Activated T-cell treated with anti-CD3 and anti-CD28 coated beads for 4 hours (primary cell): ENCODE results near the gene MPV17L2.
A peak's percentile ranks its signal among the peaks of the same experiment; 100 is the strongest.
"Not testable (repeated sequence)": the region's sequence is repeated elsewhere in the genome, so short reads cannot be mapped to it uniquely, and the experiment has no call there.

Experiments
- DNase-seq: peaks from one replicate; pipeline ENCODE4 v3.0.0-alpha.2; 2020

Gene MPV17L2

DNA sequence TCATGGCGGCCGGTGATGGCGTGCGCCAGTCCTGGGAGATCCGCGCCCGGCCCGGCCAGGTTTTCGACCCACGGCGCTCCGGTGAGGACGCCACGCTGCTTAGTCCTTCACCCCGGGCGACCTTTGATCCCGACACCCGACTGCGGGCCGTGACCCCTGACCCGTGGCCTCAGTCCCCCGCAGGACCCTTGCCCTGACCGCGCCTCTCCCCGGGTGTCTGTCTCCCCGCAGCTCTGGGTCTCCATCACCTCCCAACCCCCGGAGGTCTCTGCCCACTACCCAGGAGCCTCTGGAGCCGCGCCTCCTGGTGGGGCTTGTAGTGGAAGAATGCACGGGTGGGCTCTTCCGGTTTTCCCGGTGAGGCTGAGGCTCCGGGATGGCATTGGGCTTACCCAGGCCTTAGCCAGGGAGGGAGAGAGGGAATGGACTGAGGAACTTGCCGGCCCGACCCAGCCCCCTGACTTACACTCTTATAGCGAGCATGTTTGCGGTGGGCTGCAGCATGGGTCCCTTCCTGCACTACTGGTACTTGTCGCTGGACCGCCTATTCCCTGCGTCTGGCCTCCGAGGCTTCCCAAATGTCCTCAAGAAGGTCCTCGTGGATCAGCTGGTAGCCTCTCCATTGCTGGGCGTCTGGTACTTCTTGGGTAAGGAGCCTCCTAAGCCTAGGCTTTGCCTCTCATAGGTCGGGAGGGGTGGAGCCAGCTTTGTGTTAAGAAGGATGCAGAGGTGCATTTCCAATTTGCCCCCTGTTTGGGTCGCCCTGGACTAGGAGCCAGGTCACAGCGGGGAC, 566 bp downstream of the MPV17L2 start:
- DNase-seq: no peak

DNA sequence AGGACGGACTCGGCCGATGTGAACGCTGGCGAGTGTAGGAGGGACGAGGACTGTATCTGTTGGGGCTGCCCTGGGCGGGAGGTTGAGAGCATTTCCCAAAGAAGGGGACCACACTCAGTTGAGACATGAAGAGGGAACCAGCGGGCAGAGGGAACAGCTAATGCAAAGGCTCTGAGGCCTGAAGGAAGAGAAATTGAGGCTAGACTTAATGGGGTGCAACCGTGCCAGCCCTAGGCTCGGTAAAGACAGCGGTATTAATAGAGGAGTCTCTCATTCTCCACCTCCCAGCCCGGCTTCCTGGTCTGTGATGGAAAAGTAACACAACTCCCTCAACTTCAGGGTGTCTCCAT, 1.1 kb downstream of the MPV17L2 start:
- no peak for DNase-seq

DNA sequence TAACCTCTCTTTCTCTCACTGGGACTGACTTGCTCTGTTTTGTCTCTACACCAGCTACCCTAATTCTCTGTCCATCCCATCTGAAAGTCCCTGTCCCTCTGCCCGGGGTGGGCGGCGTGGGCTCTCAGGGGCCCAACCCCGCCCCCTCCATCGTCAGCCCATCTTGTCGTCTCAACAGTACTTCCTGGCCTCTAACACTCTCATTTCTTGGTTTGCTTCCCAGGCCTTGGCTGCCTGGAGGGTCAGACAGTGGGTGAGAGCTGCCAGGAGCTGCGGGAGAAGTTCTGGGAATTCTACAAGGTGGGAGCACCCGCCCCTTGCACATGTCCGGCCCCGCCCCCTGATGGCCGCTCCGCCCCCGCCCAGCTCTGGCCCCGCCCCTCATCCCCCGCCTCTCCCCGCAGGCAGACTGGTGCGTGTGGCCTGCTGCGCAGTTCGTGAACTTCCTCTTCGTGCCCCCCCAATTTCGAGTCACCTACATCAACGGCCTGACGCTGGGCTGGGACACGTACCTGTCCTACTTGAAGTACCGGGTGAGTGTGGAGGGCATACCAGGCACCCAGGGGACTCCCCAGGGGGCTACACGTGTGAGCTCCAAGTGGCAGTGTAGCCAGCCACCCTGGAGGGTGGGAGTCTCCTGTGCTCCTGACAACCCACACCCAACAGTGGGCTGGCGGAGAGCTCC, 1.7 kb downstream of the MPV17L2 start:
- no peak for DNase-seq

DNA sequence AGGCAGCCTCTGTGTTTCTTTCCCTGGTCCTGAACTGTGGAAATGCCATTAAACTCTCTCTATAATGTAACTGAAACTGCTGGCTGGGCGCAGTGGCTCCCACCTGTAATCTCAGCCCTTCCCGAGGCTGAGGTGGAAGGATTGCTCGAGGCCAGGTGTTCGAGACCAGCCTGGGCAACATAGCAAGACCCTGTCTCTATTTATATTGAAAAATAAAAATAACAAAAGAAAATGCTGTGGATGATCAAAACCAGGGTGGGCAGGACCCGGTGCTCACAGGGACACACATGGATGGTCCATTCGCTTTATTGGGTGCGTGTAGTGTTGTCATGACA, 3.5 kb downstream of the MPV17L2 start:
- no peak for DNase-seq

DNA sequence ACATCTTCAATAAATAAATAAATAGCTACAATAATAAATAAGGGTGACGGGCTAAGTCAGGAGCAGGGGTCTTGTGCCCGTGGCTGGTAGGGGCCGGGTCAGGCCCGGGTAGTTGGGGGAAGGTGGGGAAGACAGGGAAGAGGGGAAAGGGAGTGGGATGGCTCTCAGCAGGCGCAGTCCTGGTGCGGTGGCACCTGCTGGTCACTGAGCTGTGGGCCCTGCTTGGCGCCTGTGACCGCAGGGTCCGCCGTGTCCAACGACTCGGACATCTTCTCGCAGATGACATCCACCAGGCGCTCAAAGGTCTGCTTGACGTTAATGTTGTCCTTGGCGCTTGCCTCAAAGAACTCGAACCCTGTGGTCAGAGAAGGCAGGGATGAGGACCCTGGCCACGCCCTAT, 4.3 kb downstream of the MPV17L2 start:
- no peak for DNase-seq

DNA sequence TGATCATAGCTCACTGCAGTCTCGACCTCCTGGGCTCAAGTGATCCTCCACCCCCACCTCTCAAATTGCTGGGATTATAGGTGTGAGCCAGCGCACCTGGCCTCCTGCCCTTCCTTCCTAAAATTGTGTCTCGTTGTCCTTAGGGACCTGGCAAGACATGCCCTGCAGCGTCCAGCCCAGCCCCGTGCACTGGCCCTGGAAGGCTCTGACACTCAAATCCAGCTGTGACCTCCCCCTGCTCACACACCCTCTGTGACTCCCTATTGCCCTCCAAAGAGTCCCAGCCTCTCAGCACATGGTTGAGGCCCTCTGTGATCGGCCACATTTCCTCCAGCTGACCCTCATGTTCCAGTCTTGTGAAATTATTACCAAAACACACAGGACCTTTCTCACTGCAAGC, 4.9 kb downstream of the MPV17L2 start:
- DNase-seq: no peak

DNA sequence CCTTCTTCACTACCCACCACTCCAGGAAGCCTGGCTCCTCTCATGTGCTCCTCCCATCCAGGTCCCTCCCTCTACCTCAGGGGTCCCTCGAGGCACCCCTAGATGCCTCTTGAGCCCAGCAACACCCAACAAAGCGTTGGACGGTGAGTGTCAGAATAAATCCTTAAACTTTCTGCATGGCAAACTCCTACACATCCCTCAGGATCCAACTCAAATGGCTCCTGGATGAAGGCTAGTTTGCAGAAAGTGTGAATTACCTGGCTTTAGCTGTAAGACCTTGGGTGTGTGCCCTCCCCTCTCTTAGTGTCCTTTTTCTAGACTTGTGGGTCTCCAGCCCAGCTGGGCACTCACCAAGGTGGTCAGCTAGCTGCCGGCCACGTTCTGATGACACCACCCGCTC, 5.4 kb downstream of the MPV17L2 start:
- DNase-seq: no peak

DNA sequence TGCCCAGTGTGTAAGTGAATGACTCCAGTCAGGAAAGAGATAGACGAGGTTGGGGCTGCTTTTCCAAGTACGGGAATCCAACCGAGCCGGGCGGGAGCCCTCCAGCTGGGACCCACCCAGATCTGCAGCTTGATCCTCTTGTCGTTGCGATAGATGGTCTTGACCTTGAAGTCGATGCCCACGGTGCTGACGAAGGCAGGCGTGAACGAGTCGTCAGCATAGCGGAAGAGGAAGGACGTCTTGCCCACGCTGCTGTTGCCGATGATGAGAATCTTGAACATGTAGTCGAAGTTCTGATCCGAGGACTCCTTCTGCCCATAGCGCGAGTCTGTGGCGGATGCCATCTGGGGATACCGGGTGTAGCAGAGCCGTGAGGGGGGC, 9.4 kb downstream of the MPV17L2 start:
- DNase-seq: no peak

DNA sequence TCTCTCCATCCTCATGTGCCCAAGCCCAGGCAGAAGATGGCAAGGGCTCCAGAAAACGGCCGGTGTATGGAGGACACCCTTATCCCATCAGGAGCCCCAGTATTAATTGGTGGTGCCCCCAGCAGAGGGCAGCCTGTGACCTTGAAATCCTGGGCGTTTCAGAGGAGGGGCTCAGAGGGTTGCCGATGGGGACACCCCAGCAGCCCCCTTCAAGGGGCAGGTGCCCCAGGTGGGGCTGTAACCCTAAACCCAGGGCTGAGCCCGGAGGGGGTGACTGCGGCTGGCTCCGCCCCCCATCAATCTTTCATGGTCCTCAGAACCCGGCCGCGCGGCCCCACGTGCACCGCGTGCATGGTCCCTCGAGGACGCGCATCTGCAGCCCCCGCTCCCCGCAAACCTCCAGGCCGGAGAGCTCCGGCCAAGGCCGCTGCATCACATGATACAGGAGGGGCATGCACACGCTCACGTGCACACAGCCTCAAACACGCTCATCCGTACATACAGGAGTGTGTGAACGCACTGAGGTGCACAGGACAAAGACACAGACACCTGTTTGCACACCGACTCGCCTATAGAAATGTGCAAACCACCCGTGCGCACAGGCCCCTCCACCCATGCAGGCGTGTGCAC, 9.9 kb downstream of the MPV17L2 start:
- no peak for DNase-seq

DNA sequence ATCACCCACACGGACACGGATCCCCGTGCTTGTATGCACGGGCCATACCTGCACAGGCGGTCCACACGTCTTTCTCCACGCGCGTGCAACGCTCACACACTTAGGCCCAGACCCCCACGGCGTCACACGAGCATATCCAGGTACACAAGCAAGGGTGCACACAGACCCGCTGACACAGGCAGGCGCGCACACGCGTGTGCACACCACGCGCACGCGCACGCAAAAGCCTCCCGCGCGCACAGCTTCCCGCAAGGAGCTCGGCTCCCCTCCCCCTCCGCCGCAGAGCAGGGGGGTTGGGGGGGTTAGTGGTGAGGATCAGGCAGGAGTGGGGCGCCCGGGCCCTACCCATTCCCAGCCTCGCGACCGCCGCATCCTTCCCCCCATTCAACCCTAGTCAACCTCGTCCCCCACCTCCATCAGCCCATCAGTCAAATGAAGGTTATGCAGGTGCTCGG, 10.4 kb downstream of the MPV17L2 start:
- no peak for DNase-seq

DNA sequence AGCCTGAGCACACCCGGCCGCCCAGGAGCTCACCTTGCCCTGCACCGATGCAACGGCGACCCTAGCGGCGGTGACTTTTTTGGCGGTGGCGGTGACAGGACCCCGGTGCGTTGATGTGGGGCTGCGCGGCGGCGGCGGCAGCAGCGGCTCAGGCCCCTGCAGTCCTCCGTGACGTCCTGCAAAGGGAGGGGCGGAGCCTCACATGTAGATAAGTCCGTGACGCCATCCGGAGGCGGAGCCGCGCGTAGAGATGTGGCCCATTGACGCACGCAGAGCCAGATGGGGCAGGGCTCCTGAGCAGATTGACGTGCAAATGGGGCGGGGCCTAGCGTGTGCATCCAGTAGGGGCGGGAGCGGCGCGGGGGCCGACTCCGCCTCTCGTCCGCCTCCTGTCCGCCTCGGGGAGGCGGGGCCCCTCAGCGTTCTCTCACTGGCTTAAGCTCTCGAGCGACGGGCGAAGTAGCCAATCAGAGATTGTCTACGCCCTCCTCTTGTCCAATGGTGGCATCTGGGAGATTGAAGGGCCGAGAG, 10.9 kb downstream of the MPV17L2 start, which contains the start of gene RAB3A:
TSS of gene RAB3A (minus strand) at position 180 of the 531 bp plus-strand sequence. CDS start 1,302 bp downstream, outside the sequence.
- DNase-seq: peak; percentile 99

DNA sequence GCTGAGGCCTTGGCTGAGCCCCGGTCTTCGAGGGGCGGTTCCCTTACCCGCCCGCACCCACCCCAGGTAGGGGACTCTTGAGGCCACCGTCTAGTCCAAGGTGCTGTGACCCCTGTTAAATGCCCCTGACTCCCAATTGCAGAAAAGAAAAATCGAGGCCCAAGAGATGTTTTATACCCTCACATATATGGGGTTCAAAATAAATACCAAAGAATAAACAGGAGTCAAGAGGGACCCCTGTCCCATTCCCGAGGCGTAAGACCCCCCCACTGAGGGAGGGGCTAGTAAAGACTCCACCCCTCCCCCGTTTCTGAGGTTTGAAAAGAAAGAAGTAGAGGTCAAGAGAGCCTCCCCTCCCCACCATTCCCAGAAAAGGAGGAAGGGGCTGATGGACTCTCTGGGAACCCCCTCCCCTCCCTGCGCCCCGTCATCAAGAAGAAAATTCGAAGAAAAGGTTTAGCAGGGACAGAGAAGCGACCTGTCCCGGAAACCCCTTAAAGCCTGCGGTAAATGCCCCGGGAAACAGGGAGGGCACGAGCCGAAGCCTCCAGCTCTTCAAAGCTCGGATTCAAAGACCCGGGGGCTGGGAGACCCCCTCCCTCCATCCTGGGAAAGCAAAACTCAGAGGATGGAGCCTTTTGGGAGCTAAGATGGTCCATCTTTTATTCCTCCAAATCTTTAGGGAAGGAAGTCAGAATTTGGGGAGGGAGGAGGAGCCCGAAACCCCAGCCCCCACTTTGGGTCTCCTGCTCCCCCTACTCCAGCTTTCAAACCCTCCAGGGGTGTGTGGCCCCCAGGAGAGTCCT, 11.6 kb downstream of the MPV17L2 start:
- peak; percentile 38 for DNase-seq

DNA sequence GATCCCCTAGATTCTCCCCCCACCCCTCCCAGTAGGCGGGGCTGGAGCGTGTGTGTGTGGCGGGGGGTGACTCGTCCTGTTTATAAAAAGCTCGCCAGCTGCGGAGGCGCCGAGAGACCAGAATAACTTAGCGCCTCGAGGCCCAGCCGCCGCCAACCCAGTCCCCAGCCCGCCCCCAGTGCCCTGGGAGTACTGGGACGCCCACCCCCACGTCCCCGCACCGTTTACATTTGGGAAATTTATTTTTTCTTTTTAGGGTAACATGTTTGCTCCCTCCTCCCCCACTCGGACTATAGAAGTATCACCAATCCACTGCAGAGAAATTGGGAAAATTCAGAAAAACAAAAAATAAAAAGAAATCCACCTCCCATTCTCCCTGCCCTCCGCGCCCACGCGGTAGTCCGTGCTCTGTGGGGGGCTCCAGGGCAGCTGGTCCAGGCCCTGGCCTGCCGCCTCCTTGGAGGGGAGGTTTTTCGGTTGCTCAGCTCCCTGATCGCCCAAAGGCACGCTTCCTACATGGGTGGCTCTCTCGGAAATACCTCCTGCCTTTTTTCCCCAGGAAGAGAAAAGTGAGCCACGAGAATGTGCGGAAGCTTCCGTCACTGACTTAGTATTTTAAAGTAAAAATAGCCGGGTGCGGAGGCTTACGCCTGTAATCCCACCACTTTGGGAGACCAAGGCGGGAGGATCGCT, 12.3 kb downstream of the MPV17L2 start:
- peak; percentile 44 for DNase-seq

DNA sequence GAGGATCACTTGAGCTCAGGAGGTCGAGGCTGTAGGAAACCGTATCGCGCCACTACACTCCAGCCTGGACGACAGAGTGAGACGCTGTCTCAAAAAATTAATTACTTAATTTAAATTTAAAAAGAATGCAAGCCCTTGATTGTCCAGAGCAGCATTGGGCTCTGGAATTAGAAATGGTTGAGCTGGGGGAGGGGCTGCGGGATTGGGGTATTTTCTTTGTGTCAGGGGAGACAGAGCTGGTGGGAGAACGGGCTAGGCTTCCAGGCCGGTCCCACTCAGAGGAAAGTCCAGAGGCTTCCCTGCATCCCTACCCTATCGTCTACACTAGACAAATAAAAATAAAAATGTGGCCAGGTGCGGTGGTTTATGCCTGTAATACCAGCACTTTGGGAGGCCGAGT, 13.0 kb downstream of the MPV17L2 start:
- no peak for DNase-seq

DNA sequence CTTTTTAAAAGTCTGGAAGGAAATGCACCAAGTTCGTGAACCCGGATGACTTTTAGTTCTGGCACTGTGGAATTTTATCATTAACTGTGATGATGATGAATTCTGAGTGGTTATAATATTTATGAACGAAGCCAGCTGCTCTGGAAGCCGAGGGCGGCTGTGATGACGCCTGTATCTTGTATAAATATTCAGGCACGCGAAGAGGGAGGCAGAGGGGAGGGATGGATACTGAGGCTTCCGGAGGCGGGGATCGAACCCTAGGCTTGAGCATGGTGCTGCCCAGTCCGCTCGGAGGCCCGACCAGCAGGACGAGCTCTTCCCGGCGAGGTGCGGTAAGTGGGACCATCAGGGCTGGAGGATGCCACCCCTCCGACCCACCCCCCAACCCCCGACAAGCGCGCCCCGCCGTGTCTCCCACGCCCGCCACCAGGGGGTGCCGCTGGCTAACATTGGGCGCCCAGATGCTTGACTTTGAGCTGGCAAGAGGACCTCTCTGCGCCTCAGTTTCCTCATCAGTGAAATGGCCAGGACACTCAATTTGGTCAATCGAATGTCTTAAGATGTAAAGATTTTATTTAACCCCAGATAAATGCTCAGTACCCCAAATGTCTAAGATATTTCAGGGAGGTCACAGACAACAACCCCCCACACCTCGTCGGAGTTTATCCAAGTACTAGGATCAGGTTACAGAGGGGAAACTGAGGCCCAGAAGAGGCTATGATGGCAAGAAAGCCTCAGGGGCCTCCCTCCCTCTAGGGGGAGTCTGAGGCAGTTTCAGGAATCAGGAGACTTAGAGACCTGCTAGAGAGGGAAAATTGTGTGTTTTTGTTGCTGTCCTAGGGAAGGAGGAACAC, 15.3 kb downstream of the MPV17L2 start:
- DNase-seq: no peak

DNA sequence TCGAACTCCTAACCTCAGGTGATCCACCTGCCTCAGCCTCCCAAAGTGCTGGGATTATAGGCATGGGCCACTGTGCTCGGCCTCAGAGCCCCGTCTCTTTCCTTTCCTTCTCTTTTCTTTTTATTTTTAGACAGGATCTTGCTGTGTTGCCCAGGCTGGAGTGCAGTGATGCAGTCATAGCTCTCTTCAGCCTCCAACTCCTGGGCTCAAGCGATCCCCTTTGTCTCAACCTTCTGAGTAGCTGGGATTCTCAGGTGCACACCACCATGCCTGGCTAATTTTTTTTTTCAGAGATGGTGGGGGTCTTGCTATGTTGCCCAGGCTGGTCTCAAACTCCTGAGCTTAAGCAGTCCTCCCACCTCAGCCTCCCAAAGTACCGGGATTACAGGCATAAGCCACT, 16.9 kb downstream of the MPV17L2 start:
- DNase-seq: not testable (repeated sequence)

DNA sequence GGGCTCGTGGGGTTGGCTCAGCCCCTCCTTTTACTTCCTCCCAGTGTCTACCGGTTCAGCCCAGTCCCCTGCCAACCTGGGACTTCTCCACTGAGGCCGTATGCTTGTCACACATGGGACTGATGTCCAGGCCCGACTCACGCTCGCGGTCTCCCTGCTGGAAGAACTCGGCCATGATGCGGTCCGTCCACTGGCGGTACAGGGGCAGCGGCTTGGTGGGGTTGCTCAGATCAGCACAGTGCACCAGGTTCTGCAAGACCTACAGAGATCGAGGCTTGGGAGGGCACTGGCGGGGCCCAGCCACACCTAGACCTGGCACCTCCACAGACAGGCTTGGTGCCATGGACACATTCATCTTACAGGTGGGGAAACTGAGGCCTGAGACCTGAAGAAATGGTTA, 18.7 kb downstream of the MPV17L2 start:
- no peak for DNase-seq

DNA sequence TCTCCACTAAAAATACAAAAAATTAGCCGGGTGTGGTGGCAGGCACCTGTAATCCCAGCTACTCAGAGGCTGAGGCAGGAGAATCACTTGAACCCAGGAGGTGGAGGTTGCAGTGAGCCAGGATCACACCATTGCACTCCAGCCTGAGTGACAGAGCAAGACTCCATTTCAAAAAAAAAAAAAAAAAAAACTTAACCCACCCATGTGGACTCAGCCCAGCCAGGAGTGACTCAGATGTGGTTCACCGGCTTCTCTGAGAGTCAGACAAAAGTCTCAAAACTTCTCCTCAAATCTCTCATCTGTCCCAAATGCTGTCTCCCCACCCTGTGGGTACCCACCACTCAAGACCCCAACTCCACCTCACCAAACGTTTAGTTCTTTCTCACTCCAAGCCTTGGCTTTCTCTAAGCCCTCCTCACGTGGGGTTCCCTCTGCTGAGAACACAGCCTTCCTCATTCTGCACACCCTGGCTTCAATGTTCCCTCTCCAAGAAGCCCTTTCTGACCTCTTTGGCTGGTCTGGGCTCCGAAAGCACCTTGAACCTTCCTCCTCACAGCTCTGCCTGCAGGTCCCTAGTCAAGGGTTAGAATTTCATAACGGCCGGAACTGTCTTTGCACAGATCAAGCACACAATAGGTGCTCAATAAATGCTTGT, 21.9 kb downstream of the MPV17L2 start:
- no peak for DNase-seq

DNA sequence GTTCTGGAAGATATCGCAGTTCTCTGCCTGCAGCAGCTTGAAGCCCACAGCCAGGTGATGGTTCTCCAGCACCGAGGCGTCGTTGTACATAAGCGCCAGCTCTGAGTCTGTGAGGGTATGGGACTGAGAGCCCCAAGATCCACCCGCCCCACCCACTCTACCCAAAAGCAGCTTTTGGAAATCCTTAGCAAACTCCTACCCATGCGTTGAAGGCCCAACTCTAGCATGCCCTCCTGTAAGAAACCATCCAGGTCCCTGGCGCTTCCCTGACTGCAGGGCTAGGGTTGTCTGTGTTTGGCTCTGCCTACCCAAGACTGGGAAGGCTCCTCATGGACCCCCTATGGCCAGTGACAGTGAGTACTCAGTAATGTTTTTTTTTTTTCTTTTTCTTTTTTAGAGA, 23.8 kb downstream of the MPV17L2 start:
- DNase-seq: no peak

DNA sequence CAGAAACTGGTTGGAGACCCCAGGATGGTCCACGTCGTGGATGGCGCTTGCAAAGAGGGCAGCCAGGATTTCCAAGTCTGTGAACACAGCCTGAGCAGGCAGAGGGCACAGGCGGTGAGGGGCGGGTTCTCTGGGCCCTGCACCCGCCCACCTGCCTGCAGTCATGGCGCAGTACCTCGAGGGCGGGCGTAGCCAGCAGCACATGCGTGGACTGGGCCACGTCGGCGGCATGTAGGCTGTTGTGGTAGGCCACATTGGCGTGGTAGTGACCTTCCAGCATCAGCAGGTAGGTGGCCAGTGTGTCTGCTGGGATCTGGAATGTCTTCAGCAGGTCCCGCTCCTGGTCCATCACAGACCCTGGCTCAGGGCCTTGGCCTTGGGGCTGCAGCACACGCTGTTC, 25.1 kb downstream of the MPV17L2 start:
- DNase-seq: no peak

DNA sequence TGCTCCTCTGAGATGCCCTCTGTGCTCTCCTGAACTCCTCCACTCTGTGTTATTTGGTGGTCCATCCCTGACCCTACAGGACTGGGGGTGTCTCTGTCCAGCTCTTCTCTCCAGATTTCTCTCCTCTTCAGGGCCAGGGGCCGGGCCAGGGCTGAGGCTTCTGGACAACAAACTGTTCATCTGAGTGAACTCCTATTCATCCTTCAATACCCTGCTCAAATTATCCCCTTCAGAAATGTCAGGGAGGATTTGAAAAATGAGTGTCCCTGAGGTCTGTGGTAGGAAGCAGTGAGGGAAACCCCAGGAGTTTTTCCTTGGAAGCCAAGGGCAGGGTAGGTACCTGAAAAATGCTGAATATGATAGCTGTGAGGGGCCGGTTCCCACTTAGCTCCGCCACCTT, 25.6 kb downstream of the MPV17L2 start:
- DNase-seq: no peak
